ENCODE results near the gene SP2. TPM values are rescaled to one million over a fixed set of nuclear protein-coding genes. Genes with fewer than 3 reads are reported as not detected.
A peak's percentile ranks its signal among the peaks of the same experiment; 100 is the strongest.

Gene SP2
- total RNA-seq, 2 donors from 2014 or later, result 12.8 to 13.4 TPM

- TF ChIP-seq CTCF (conservative IDR thresholded peaks at IDR 0.05), result no peak
- 93 to 98% methylated on average over 5 of the region's 5 CpGs for WGBS, 2 experiments (ENCODE audit: insufficient coverage in 1 of 2, insufficient read length in 1 of 2)
- H3K9me3 ChIP-seq (ENCODE audit: control insufficient read depth, low read length), result no peaks in the 10 kb centered on the region
- no peak overlapping the region for H3K4me3 ChIP-seq (ENCODE audit: low read length)
- no peak overlapping the region for H3K9ac ChIP-seq (ENCODE audit: extremely low read depth, low read length, poor library complexity, severe bottlenecking)
- Mint-ChIP-seq H3K27ac (no peak overlapping the region), H3K4me1 (peaks cover 8% of the 10 kb centered on the region), H3K36me3 (ENCODE audit: low read depth) (peaks cover 5% of the 10 kb centered on the region), H3K9me3 (no peaks in the 10 kb centered on the region), H3K27me3 (ENCODE audit: insufficient read depth) (peaks cover 18% of the 10 kb centered on the region), H3K4me3 (no peak overlapping the region)
- no peak for DNase-seq
- peaks cover 5% of the 10 kb centered on the region for H3K27me3 ChIP-seq (ENCODE audit: control insufficient read depth, insufficient read depth, low read length, poor library complexity, severe bottlenecking)
- H3K36me3 ChIP-seq (ENCODE audit: control insufficient read depth, insufficient read depth, low read length), result peaks cover 1% of the 10 kb centered on the region
- H3K27ac ChIP-seq (ENCODE audit: low read depth, low read length), result no peak overlapping the region
- H3K4me1 ChIP-seq (ENCODE audit: control insufficient read depth, insufficient read depth, low read length), result no peaks in the 10 kb centered on the region
Measured at GRCh38 chr17:47968836-47969235, 72.8 kb downstream of the SP2 start.

DNA sequence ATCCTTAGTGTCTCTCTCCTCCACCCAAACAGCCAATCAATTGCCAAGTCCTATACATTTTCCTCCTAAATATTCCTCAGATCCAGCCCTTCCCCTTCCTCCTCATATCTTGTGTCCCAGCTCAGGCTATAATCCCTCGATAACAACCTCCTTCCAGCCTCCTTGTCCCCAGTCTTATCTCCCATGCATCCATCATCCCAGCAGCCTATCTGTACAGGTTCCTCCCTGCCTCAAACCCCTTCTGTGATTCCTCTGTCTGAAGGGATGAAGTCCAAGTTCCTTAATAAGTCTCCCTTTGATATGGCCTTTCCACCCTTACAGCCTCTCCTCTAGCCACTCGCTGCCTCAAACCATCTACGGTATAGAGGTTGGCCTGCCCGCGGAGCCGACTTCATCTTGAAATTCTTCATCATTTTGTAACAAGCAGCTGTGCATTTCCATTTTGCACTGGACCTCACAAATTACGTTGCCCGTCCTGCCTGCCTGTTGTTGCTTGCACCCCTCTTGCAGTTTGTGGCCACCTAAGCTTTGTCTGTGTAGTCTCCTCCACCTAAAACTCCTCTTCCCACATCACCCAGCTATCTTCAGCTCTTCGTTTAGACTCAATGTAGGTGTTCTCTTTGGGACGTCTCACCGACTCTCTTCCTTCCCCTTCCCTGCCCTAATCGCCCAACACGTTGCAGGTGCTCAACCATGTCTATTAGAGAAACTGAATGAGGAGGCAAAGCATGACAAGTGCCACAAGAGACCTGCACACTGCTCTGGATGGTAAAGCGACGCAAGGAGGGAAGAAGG, 74.1 kb downstream of the SP2 start:
- Mint-ChIP-seq H3K36me3 (ENCODE audit: low read depth) (peaks cover 17% of the 10 kb centered on the region), H3K27ac (no peak overlapping the region), H3K4me1 (peaks cover 8% of the 10 kb centered on the region), H3K9me3 (no peaks in the 10 kb centered on the region), H3K27me3 (ENCODE audit: insufficient read depth) (peaks cover 14% of the 10 kb centered on the region), H3K4me3 (peak overlapping the region; percentile 86)
- no peak overlapping the region for H3K4me3 ChIP-seq (ENCODE audit: low read length)
- no peak overlapping the region for H3K27ac ChIP-seq (ENCODE audit: low read depth, low read length)
- H3K36me3 ChIP-seq (ENCODE audit: control insufficient read depth, insufficient read depth, low read length), result peaks cover 11% of the 10 kb centered on the region
- H3K9ac ChIP-seq (ENCODE audit: extremely low read depth, low read length, poor library complexity, severe bottlenecking), result no peak overlapping the region
- no peak for DNase-seq
- peaks cover 5% of the 10 kb centered on the region for H3K27me3 ChIP-seq (ENCODE audit: control insufficient read depth, insufficient read depth, low read length, poor library complexity, severe bottlenecking)
- no peaks in the 10 kb centered on the region for H3K4me1 ChIP-seq (ENCODE audit: control insufficient read depth, insufficient read depth, low read length)
- no peaks in the 10 kb centered on the region for H3K9me3 ChIP-seq (ENCODE audit: control insufficient read depth, low read length)
- 67 to 71% methylated on average over 13 to 15 of the region's 15 CpGs for WGBS, 2 experiments (ENCODE audit: insufficient coverage in 1 of 2, insufficient read length in 1 of 2)
- no peak for TF ChIP-seq CTCF (conservative IDR thresholded peaks at IDR 0.05)

GRCh38 chr17:47970725-47971499, 74.9 kb downstream of the SP2 start, which contains the start of gene CDK5RAP3:
Gene CDK5RAP3 (plus strand): TSS chr17:47971113. CDS start chr17:47971147, 34 bp downstream.
- peaks cover 18% of the 10 kb centered on the region for H3K36me3 ChIP-seq (ENCODE audit: control insufficient read depth, insufficient read depth, low read length)
- peak within 1 kb of the TSS; percentile 98 for H3K27ac Mint-ChIP-seq
- peak within 1 kb of the TSS; percentile 39 for H3K9ac ChIP-seq (ENCODE audit: extremely low read depth, low read length, poor library complexity, severe bottlenecking)
- no peaks in the 10 kb centered on the region for H3K9me3 ChIP-seq (ENCODE audit: control insufficient read depth, low read length)
- peak; percentile 100 for DNase-seq
- H3K27ac ChIP-seq (ENCODE audit: low read depth, low read length), result no peak within 1 kb of the TSS
- no peaks in the 10 kb centered on the region for H3K9me3 Mint-ChIP-seq
- H3K27me3 Mint-ChIP-seq (ENCODE audit: insufficient read depth), result peaks cover 13% of the 10 kb centered on the region
- H3K27me3 ChIP-seq (ENCODE audit: control insufficient read depth, insufficient read depth, low read length, poor library complexity, severe bottlenecking), result peaks cover 5% of the 10 kb centered on the region
- H3K4me3 ChIP-seq (ENCODE audit: low read length), result peak within 1 kb of the TSS; percentile 79
- WGBS, 2 experiments (ENCODE audit: insufficient coverage in 1 of 2, insufficient read length in 1 of 2), result 1% methylated on average over 32 to 62 of the region's 62 CpGs
- peak within 1 kb of the TSS; percentile 86 for H3K4me3 Mint-ChIP-seq
- no peaks in the 10 kb centered on the region for H3K4me1 ChIP-seq (ENCODE audit: control insufficient read depth, insufficient read depth, low read length)
- peak; percentile 93 for TF ChIP-seq CTCF (conservative IDR thresholded peaks at IDR 0.05)
- H3K36me3 Mint-ChIP-seq (ENCODE audit: low read depth), result peaks cover 24% of the 10 kb centered on the region
- peaks cover 8% of the 10 kb centered on the region for H3K4me1 Mint-ChIP-seq

All from endodermal cell (in vitro differentiated cells).